ENCODE data around the gene TSEN15.

- TF ChIP-seq RBBP5 (IDR thresholded peaks at IDR 0.05; ENCODE audit: borderline replicate concordance, low read depth, low read length) (no peak), CTCF (IDR thresholded peaks at IDR 0.05; ENCODE audit: control extremely low read depth in 1 of 3, insufficient read depth in 1 of 3, low read depth in 1 of 3, low read length in 3 of 3) (no peak), POLR2A (IDR thresholded peaks at IDR 0.05; ENCODE audit: control extremely low read depth in 1 of 2, low read depth in 2 of 2, low read length in 2 of 2) (no peak), CREB1 (IDR thresholded peaks at IDR 0.05) (no peak), RAD21 (IDR thresholded peaks at IDR 0.05 in 1 of 2, conservative IDR thresholded peaks at IDR 0.05 in 1 of 2; ENCODE audit: low read depth in 2 of 2, low read length in 2 of 2) (no peak), MAX (IDR thresholded peaks at IDR 0.05) (no peak), POLR2AphosphoS5 (IDR thresholded peaks at IDR 0.05; ENCODE audit: low read depth, low read length) (no peak), SP1 (IDR thresholded peaks at IDR 0.05; ENCODE audit: low read depth, low read length) (no peak), SIX5 (IDR thresholded peaks at IDR 0.05; ENCODE audit: low read depth, low read length) (no peak), YY1 (IDR thresholded peaks at IDR 0.05; ENCODE audit: low read depth, low read length) (no peak), RFX5 (IDR thresholded peaks at IDR 0.05; ENCODE audit: borderline replicate concordance, low read depth, low read length) (no peak), SIRT6 (IDR thresholded peaks at IDR 0.05; ENCODE audit: low read length) (no peak)
These were observed 32.0 kb upstream of the TSEN15 start for GRCh38 chr1:184019506-184019905.

All from H1 (cell line).